ENCODE data around the gene LYST. TPM values are rescaled to one million over a fixed set of nuclear protein-coding genes. Genes with fewer than 3 reads are reported as not detected.
"Not testable (repeated sequence)": the region's sequence is repeated elsewhere in the genome, so short reads cannot be mapped to it uniquely, and the experiment has no call there.

LYST gene
- total and polyA plus RNA-seq, 2 donors (not counting 1 experiment from before 2014, with no cell fraction given), result 7.5 to 50.2 TPM

GRCh38 chr1:235790123-235790522 lies 76.6 kb downstream of the LYST start:
- Histone ChIP-seq H2AFZ (ENCODE audit: low read length) (no peak overlapping the region), H3K36me3 (ENCODE audit: control insufficient read depth, insufficient read depth, low read length) (peaks cover 1% of the 10 kb centered on the region), H3K4me2 (ENCODE audit: extremely low read depth, insufficient read depth, low read length) (no peak overlapping the region), H3K79me2 (ENCODE audit: control insufficient read depth, insufficient read depth, low read length) (no peaks in the 10 kb centered on the region), H3K9me3 (ENCODE audit: control insufficient read depth, insufficient read depth, low read depth, low read length) (no peaks in the 10 kb centered on the region), H3K4me1 (ENCODE audit: control insufficient read depth, extremely low read depth, insufficient read depth, low read length) (no peaks in the 10 kb centered on the region), H4K20me1 (ENCODE audit: control insufficient read depth, extremely low read depth, insufficient read depth, low read length) (no peaks in the 10 kb centered on the region), H3K27me3 (ENCODE audit: control insufficient read depth, insufficient read depth, low read length) (no peaks in the 10 kb centered on the region), H3K4me3 (replicated peaks in 1 of 4; ENCODE audit: control extremely low read depth in 1 of 4, insufficient read depth in 1 of 4, low read depth in 3 of 4, low read length in 4 of 4) (no peak overlapping the region), H3K27ac (ENCODE audit: insufficient read depth, low read length) (no peak overlapping the region), H3K9ac (ENCODE audit: insufficient read depth, low read length) (no peak overlapping the region)
- TF ChIP-seq EZH2 (IDR thresholded peaks at IDR 0.05; ENCODE audit: low read length, missing control alignments) (no peak), CTCF (conservative IDR thresholded peaks at IDR 0.05 in 1 of 2, IDR thresholded peaks at IDR 0.05 in 1 of 2; ENCODE audit: low read depth in 1 of 2, low read length in 2 of 2) (no peak)
- no peak for DNase-seq (ENCODE audit: low read depth in 2 of 2)

DNA sequence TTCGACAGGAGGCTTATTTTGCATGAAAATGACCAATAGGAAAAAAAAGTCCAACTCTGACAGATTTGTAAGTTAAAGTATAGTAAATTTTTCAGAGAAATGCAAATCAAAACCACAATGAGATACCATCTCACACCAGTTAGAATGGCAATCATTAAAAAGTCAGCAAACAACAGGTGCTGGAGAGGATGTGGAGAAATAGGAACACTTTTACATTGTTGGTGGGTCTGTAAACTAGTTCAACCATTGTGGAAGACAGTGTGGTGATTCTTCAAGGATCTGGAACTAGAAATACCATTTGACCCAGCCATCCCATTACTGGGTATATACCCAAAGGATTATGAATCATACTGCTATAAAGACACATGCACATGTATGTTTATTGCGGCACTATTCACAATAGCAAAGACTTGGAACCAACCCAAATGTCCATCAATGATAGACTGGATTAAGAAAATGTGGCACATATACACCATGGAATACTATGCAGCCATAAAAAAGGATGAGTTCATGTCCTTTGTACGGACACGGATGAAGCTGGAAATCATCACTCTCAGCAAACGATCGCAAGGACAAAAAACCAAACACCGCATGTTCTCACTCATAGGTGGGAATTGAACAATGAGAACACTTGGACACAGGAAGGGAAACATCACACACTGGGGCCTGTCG lies 80.3 kb downstream of the LYST start:
- not testable (repeated sequence) for DNase-seq (ENCODE audit: low read depth in 2 of 2); H3K36me3 ChIP-seq (ENCODE audit: control insufficient read depth, insufficient read depth, low read length); H2AFZ ChIP-seq (ENCODE audit: low read length); H3K9me3 ChIP-seq (ENCODE audit: control insufficient read depth, insufficient read depth, low read depth, low read length); H3K27ac ChIP-seq (ENCODE audit: insufficient read depth, low read length); H3K4me2 ChIP-seq (ENCODE audit: extremely low read depth, insufficient read depth, low read length); H3K4me1 ChIP-seq (ENCODE audit: control insufficient read depth, extremely low read depth, insufficient read depth, low read length); H3K79me2 ChIP-seq (ENCODE audit: control insufficient read depth, insufficient read depth, low read length); H4K20me1 ChIP-seq (ENCODE audit: control insufficient read depth, extremely low read depth, insufficient read depth, low read length); H3K27me3 ChIP-seq (ENCODE audit: control insufficient read depth, insufficient read depth, low read length); H3K9ac ChIP-seq (ENCODE audit: insufficient read depth, low read length); H3K4me3 ChIP-seq (replicated peaks in 1 of 4; ENCODE audit: control extremely low read depth in 1 of 4, insufficient read depth in 1 of 4, low read depth in 3 of 4, low read length in 4 of 4)

DNA sequence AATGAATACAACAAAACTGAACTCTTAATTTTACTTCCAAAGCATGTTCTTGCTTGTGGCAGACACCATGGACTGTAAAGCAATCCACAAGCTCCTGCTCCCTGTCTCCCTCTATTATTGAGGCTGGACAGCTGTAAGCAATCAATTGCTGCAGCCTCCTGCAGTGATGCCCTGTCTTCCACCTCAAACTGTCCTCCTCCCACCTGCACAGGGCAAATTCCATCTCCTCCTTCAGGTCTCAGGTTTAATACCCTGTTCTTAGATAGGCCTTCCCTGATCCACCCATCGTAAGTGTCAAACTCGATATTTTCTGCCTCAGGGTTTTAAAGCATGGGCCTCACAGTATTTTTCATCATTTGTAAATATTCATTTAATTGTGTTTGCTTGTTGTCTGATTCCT lies 81.8 kb downstream of the LYST start:
- Histone ChIP-seq H3K27ac (ENCODE audit: insufficient read depth, low read length) (no peak overlapping the region), H3K27me3 (ENCODE audit: control insufficient read depth, insufficient read depth, low read length) (no peaks in the 10 kb centered on the region), H3K36me3 (ENCODE audit: control insufficient read depth, insufficient read depth, low read length) (no peaks in the 10 kb centered on the region), H4K20me1 (ENCODE audit: control insufficient read depth, extremely low read depth, insufficient read depth, low read length) (no peaks in the 10 kb centered on the region), H2AFZ (ENCODE audit: low read length) (no peak overlapping the region), H3K4me3 (replicated peaks in 1 of 4; ENCODE audit: control extremely low read depth in 1 of 4, insufficient read depth in 1 of 4, low read depth in 3 of 4, low read length in 4 of 4) (no peak overlapping the region), H3K4me1 (ENCODE audit: control insufficient read depth, extremely low read depth, insufficient read depth, low read length) (peaks cover 5% of the 10 kb centered on the region), H3K9me3 (ENCODE audit: control insufficient read depth, insufficient read depth, low read depth, low read length) (no peaks in the 10 kb centered on the region), H3K4me2 (ENCODE audit: extremely low read depth, insufficient read depth, low read length) (no peak overlapping the region), H3K79me2 (ENCODE audit: control insufficient read depth, insufficient read depth, low read length) (no peaks in the 10 kb centered on the region), H3K9ac (ENCODE audit: insufficient read depth, low read length) (no peak overlapping the region)
- no peak for DNase-seq (ENCODE audit: low read depth in 2 of 2)
- TF ChIP-seq CTCF (conservative IDR thresholded peaks at IDR 0.05 in 1 of 2, IDR thresholded peaks at IDR 0.05 in 1 of 2; ENCODE audit: low read depth in 1 of 2, low read length in 2 of 2), result no peak
- TF ChIP-seq EZH2 (IDR thresholded peaks at IDR 0.05; ENCODE audit: low read length, missing control alignments), result no peak

Data from fibroblast of lung (primary cell).